ENCODE data around the gene KRTAP27-1. TPM values are rescaled to one million over a fixed set of nuclear protein-coding genes. Genes with fewer than 3 reads are reported as not detected.

KRTAP27-1 gene
- total and polyA plus RNA-seq, 2 of the 8 experiments (the other 6 are each of a cell fraction or from before 2014, with no cell fraction given) = not detected

DNA sequence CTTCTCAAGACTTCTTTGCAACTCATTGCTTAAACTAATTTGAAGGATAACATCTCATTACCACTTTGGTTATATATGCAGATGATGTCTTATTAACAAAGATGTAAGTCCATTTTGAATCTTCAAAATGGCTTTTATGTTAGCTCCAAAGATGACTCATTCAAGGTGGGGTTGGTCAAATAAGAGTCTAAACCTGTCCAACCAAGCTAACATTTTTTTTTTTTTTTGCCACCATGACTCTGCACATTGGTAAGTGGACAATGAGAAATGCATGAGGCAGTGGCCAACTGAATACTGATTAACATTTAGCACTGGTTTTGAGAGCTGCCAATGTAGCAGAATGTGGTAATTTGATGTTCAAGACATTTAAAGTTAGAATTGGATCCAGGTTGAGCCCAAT lies 278 bp upstream of the KRTAP27-1 start (continued):
- TF ChIP-seq, protein P1, sequence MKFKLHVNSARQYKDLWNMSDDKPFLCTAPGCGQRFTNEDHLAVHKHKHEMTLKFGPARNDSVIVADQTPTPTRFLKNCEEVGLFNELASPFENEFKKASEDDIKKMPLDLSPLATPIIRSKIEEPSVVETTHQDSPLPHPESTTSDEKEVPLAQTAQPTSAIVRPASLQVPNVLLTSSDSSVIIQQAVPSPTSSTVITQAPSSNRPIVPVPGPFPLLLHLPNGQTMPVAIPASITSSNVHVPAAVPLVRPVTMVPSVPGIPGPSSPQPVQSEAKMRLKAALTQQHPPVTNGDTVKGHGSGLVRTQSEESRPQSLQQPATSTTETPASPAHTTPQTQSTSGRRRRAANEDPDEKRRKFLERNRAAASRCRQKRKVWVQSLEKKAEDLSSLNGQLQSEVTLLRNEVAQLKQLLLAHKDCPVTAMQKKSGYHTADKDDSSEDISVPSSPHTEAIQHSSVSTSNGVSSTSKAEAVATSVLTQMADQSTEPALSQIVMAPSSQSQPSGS (IDR thresholded peaks at IDR 0.05; ENCODE audit: low read length) = no peak
- TF ChIP-seq FOSL1 (IDR thresholded peaks at IDR 0.05; ENCODE audit: insufficient read depth, low read depth, low read length) = no peak
- TF ChIP-seq GTF2F1 (IDR thresholded peaks at IDR 0.05; ENCODE audit: borderline replicate concordance, low read depth, low read length) = no peak
- TF ChIP-seq PHF8 (conservative IDR thresholded peaks at IDR 0.05; ENCODE audit: low read depth, low read length) = no peak
- no peak for TF ChIP-seq EP300 (IDR thresholded peaks at IDR 0.05; ENCODE audit: borderline replicate concordance in 1 of 2, low read depth in 2 of 2, low read length in 2 of 2)
- TF ChIP-seq POLR2AphosphoS5 (IDR thresholded peaks at IDR 0.05; ENCODE audit: low read depth, low read length) = no peak
- no peak for TF ChIP-seq TEAD4 (IDR thresholded peaks at IDR 0.05; ENCODE audit: low read depth, low read length)

Measured in H1 (cell line).